H1 (cell line): ENCODE measurements around the gene CEP70. TPM values are rescaled to one million over a fixed set of nuclear protein-coding genes. Genes with fewer than 3 reads are reported as not detected.

Experiments
- CTCF ChIA-PET: fragments of 300-600 bp; sonication (Branson Sonifier 250); formaldehyde crosslinking; loops from one replicate; lab custom pipeline; 2021; ENCODE audit not compliant: partially characterized antibody; lab: Charles Lee
- POLR2A ChIA-PET: fragments of 300-600 bp; sonication (Branson Sonifier 250); formaldehyde crosslinking; loops from one replicate; lab custom pipeline; 2021; ENCODE audit warnings: inconsistent platforms; ENCODE audit not compliant: partially characterized antibody; lab: Charles Lee
- DNase-seq, 2 experiments: peaks; one replicate each; pipeline versions ENCODE4 v3.0.0 to v3.0.0-alpha.2; 2010 to 2022; ENCODE audit warnings: low spot score in 2 of 2, low read depth in 1 of 2, mixed read lengths in 1 of 2
- FAIRE-seq: peaks from 2 replicates; lab custom pipeline; 2011; peaks lifted over from hg19 to GRCh38; lab: Jason Lieb, UNC
- H2AFZ ChIP-seq: 2 replicates; pipeline ENCODE4 v1.8.1; 2012; ENCODE audit warnings: low read length, inconsistent platforms
- H2AK5ac ChIP-seq: 2 replicates; pipeline ENCODE4 v1.6.1; 2013; ENCODE audit warnings: low read depth, low read length
- H2BK120ac ChIP-seq: replicated peaks from 2 replicates; pipeline ENCODE3; 2013; ENCODE audit warnings: low read depth, low read length, inconsistent platforms
- H2BK12ac ChIP-seq: 2 replicates; pipeline ENCODE4 v1.6.1; 2013; ENCODE audit warnings: low read depth, low read length
- H2BK15ac ChIP-seq: 2 replicates; pipeline ENCODE4 v1.6.1; 2013; ENCODE audit warnings: low read length
- H2BK20ac ChIP-seq: 2 replicates; pipeline ENCODE4 v1.6.1; 2013; ENCODE audit warnings: low read length
- H2BK5ac ChIP-seq: 2 replicates; pipeline ENCODE4 v1.6.1; 2013; ENCODE audit warnings: low read depth, low read length
- H3K14ac ChIP-seq: 2 replicates; pipeline ENCODE4 v1.6.1; 2013; ENCODE audit warnings: inconsistent platforms; ENCODE audit not compliant: insufficient read length
- H3K18ac ChIP-seq: 2 replicates; pipeline ENCODE4 v1.6.1; 2013; ENCODE audit warnings: low read length; ENCODE audit errors: extremely low read depth
- H3K23ac ChIP-seq: 2 replicates; pipeline ENCODE4 v1.6.1; 2013; ENCODE audit warnings: inconsistent platforms; ENCODE audit not compliant: insufficient read length
- H3K23me2 ChIP-seq: 2 replicates; pipeline ENCODE4 v1.6.1; 2013; ENCODE audit warnings: low read depth, low read length
- H3K27ac ChIP-seq: 2 replicates; pipeline ENCODE4 v1.6.1; 2011; ENCODE audit warnings: low read depth, low read length, inconsistent platforms
- H3K27me3 ChIP-seq, 4 experiments: replicated peaks in 1 of 4; 1 replicate in 1 of 4; 2 replicates in 3 of 4; pipeline versions ENCODE4 v1.6.1 to v1.8.1; 2011 to 2013; ENCODE audit warnings: low read length in 3 of 4, mild to moderate bottlenecking in 3 of 4, inconsistent platforms in 2 of 4, mixed read lengths in 2 of 4, moderate library complexity in 1 of 4; ENCODE audit not compliant: control insufficient read depth in 3 of 4, insufficient read depth in 3 of 4; ENCODE audit errors: extremely low read depth in 1 of 4
- H3K36me3 ChIP-seq, 4 experiments: 2 replicates each; pipeline versions ENCODE4 v1.6.1 to v1.8.1; 2011 to 2013; ENCODE audit warnings: mild to moderate bottlenecking in 4 of 4, low read length in 3 of 4, moderate library complexity in 2 of 4, control low read depth in 1 of 4, inconsistent platforms in 1 of 4; ENCODE audit not compliant: insufficient read depth in 4 of 4, control insufficient read depth in 2 of 4
- H3K4ac ChIP-seq: replicated peaks from 2 replicates; pipeline ENCODE3; 2013; ENCODE audit warnings: low read length, low read depth, mixed read lengths, inconsistent platforms; ENCODE audit not compliant: insufficient read length
- H3K4me1 ChIP-seq, 4 experiments: replicated peaks in 1 of 4; 1 replicate in 1 of 4; 2 replicates in 3 of 4; pipeline versions ENCODE4 v1.6.1 to v1.8.1; 2011 to 2013; ENCODE audit warnings: low read length in 3 of 4, inconsistent platforms in 2 of 4, mixed read lengths in 1 of 4; ENCODE audit not compliant: insufficient read depth in 4 of 4, control insufficient read depth in 3 of 4
- H3K4me2 ChIP-seq, 2 experiments: 2 replicates each; pipeline versions ENCODE4 v1.6.1 to v1.8.1; 2011 to 2013; ENCODE audit warnings: low read depth in 2 of 2, low read length in 2 of 2, control low read depth in 1 of 2, inconsistent platforms in 1 of 2, mild to moderate bottlenecking in 1 of 2; ENCODE audit not compliant: insufficient read depth in 1 of 2
- H3K4me3 ChIP-seq, 4 experiments: fragments of 200-600, 300-600 bp in 1 of 4; sonication (generic), shearing (Covaris generic), sonication (Bioruptor Twin) in 1 of 4; 2 replicates each; pipeline versions ENCODE4 v1.5.1 to v1.8.1; 2011 to 2016; ENCODE audit warnings: low read length in 4 of 4, low read depth in 3 of 4, control low read depth in 2 of 4, inconsistent platforms in 2 of 4, mild to moderate bottlenecking in 2 of 4, mixed read lengths in 1 of 4, moderate library complexity in 1 of 4; ENCODE audit not compliant: insufficient read depth in 2 of 4; ENCODE audit errors: extremely low read depth in 1 of 4
- H3K56ac ChIP-seq: replicated peaks from 2 replicates; pipeline ENCODE3; 2013; ENCODE audit warnings: low read depth, mild to moderate bottlenecking, mixed read lengths, low read length, inconsistent platforms; ENCODE audit not compliant: insufficient read length
- H3K79me1 ChIP-seq: 2 replicates; pipeline ENCODE4 v1.6.1; 2013; ENCODE audit warnings: low read depth, low read length, control low read depth
- H3K79me2 ChIP-seq, 2 experiments: 2 replicates each; pipeline versions ENCODE4 v1.6.1 to v1.8.1; 2012 to 2013; ENCODE audit warnings: low read length in 2 of 2, mild to moderate bottlenecking in 2 of 2, inconsistent platforms in 1 of 2; ENCODE audit not compliant: insufficient read depth in 2 of 2, control insufficient read depth in 1 of 2
- H3K9ac ChIP-seq, 4 experiments: replicated peaks in 1 of 4; 1 replicate in 1 of 4; 2 replicates in 3 of 4; pipeline versions ENCODE4 v1.6.1 to v1.8.1; 2011 to 2013; ENCODE audit warnings: low read depth in 3 of 4, low read length in 3 of 4, control low read depth in 2 of 4, mild to moderate bottlenecking in 2 of 4, moderate library complexity in 2 of 4, inconsistent platforms in 1 of 4; ENCODE audit errors: extremely low read depth in 1 of 4
- H3K9me3 ChIP-seq, 2 experiments: 2 replicates each; pipeline versions ENCODE4 v1.6.1 to v1.8.1; 2012 to 2013; ENCODE audit warnings: mild to moderate bottlenecking in 2 of 2, moderate library complexity in 2 of 2, control low read depth in 1 of 2, inconsistent platforms in 1 of 2, low read depth in 1 of 2, low read length in 1 of 2, mixed read lengths in 1 of 2; ENCODE audit not compliant: insufficient read depth in 2 of 2
- H4K20me1 ChIP-seq, 2 experiments: replicated peaks in 1 of 2; 2 replicates each; pipeline versions ENCODE3 to v1.8.1; 2011 to 2013; ENCODE audit warnings: inconsistent platforms in 2 of 2, low read length in 2 of 2, mild to moderate bottlenecking in 1 of 2; ENCODE audit not compliant: insufficient read depth in 2 of 2, control insufficient read depth in 1 of 2
- H4K5ac ChIP-seq: 2 replicates; pipeline ENCODE4 v1.6.1; 2013; ENCODE audit warnings: low read length, low read depth, mixed read lengths, inconsistent platforms; ENCODE audit not compliant: insufficient read length
- H4K8ac ChIP-seq: 2 replicates; pipeline ENCODE4 v1.8.0; 2013; ENCODE audit warnings: mild to moderate bottlenecking, moderate library complexity, low read length, inconsistent platforms; ENCODE audit not compliant: insufficient read depth; ENCODE audit errors: extremely low read depth
- H4K91ac ChIP-seq: replicated peaks from 2 replicates; pipeline ENCODE3; 2013; ENCODE audit warnings: low read length, mixed read lengths, inconsistent platforms; ENCODE audit not compliant: insufficient read length
- CTBP2 ChIP-seq: IDR thresholded peaks from 2 replicates; pipeline ENCODE4 v1.7.0; 2011; ENCODE audit warnings: borderline replicate concordance, mild to moderate bottlenecking, moderate library complexity, mixed read lengths, low read length; ENCODE audit not compliant: insufficient read depth, insufficient read length
- EGR1 ChIP-seq: IDR thresholded peaks from 2 replicates; pipeline ENCODE4 v1.6.1; 2011; ENCODE audit warnings: low read depth, low read length, borderline replicate concordance
- WGBS, 2 experiments: shearing (Covaris generic) in 1 of 2; methylation state at CpG; one replicate each; pipeline versions ENCODE4 v1.1.6 to v1.1.7; 2013 to 2015; ENCODE audit warnings: low lambda C conversion rate in 2 of 2, mixed read lengths in 2 of 2, inconsistent platforms in 1 of 2, low coverage in 1 of 2, missing lambda C conversion rate in 1 of 2; ENCODE audit not compliant: insufficient replicate concordance in 2 of 2, insufficient coverage in 1 of 2, insufficient read length in 1 of 2; ENCODE audit errors: extremely low coverage in 1 of 2, missing lambda C conversion rate in 1 of 2; 5-methylcytosine and 5-hydroxymethylcytosine counted together
- polyA plus RNA-seq, 7 experiments: library from polyadenylated mRNA; depleted of rRNA in 3 of 7; stranded (reverse) in 5 of 7; unstranded in 2 of 7; fragments of >200 nt in 5 of 7; fragments of 200-250 nt in 2 of 7; gene quantifications; 1 replicate in 5 of 7; 2 replicates in 1 of 7; 4 replicates in 1 of 7; pipeline versions ENCODE4 v1.2.1 to v1.2.3, GENCODE V29; 2011 to 2013; ENCODE audit warnings: missing spikeins in 2 of 7, mixed read lengths in 2 of 7
- total RNA-seq: library from RNA; stranded (reverse); fragmentation: NEBNext Ultra II Directional; extraction: Animal tissue kit (Norgen Biotek cat#: 25700); gene quantifications from 2 replicates; pipeline ENCODE4 v1.2.1, GENCODE V29; 2021

CEP70 gene
- total and polyA plus RNA-seq, 2 of the 8 experiments (the other 6 are each of a cell fraction or from before 2014, with no cell fraction given): 3.9 to 26.2 TPM

- Histone ChIP-seq H3K4me3 (no peak overlapping the region), H3K56ac (no peak overlapping the region), H2AFZ (no peak overlapping the region), H2BK12ac (no peak overlapping the region), H4K5ac (no peak overlapping the region), H3K36me3 (peaks cover 0 to 7% (median 0%) of the 10 kb centered on the region in 4 experiments; a peak in 2 of 8 replicates), H3K23ac (no peak overlapping the region), H3K14ac (no peak overlapping the region), H3K18ac (no peak overlapping the region), H3K4ac (no peak overlapping the region), H3K4me2 (no peak overlapping the region), H2AK5ac (no peak overlapping the region), H3K79me1 (no peaks in the 10 kb centered on the region), H3K9me3 (no peaks in the 10 kb centered on the region), H2BK5ac (no peak overlapping the region), H3K79me2 (no peaks in the 10 kb centered on the region), H2BK20ac (no peak overlapping the region), H3K27me3 (no peaks in the 10 kb centered on the region), H4K8ac (no peak overlapping the region), H2BK120ac (no peak overlapping the region), H3K9ac (no peak overlapping the region), H2BK15ac (no peak overlapping the region), H4K20me1 (no peaks in the 10 kb centered on the region), H3K4me1 (peaks cover 0 to 6% (median 2%) of the 10 kb centered on the region in 4 experiments; a peak in 2 of 7 replicates), H4K91ac (no peak overlapping the region), H3K27ac (no peak overlapping the region), H3K23me2 (no peaks in the 10 kb centered on the region)
- WGBS, 2 experiments: 84% methylated on average over 1 of the region's 1 CpG; no CpG with 5 or more reads in 1 of the 2 experiments
- no peak for FAIRE-seq
- ChIA-PET POLR2A (no interaction called here), CTCF (interaction anchor here (0.6 to 1.7 kb wide), 4 partner anchors 14 to 792 kb away, joined by 3 to 7 read pairs (median 4); no protein-coding TSS in a partner anchor)
- TF ChIP-seq CTBP2 (no peak), EGR1 (no peak)
- DNase-seq: no peak
Observed at GRCh38 chr3:138497851-138498250, 96.2 kb downstream of the CEP70 start.
